Activated CD8-positive, alpha-beta memory T cell treated with anti-CD3 and anti-CD28 coated beads, Interleukin-2, amount 50 U/mL, for 24 hours (primary cell): ENCODE measurements around the gene AOPEP.

Experiments used
- DNase-seq: peaks from one replicate; pipeline ENCODE4 v3.0.0-alpha.2; 2020; ENCODE audit errors: extremely low read depth

The AOPEP gene

GRCh38 chr9:94791435-94791834, 64.9 kb downstream of the AOPEP start:
- no peak for DNase-seq

GRCh38 chr9:94792511-94792910, 66.0 kb downstream of the AOPEP start:
- DNase-seq, result no peak

- no peak for DNase-seq
Measured at GRCh38 chr9:94794476-94795167, 68.1 kb downstream of the AOPEP start.

GRCh38 chr9:94796687-94797086, 70.2 kb downstream of the AOPEP start:
- no peak for DNase-seq

GRCh38 chr9:94798201-94798600, 71.7 kb downstream of the AOPEP start:
- DNase-seq, result no peak

GRCh38 chr9:94798708-94799107, 72.2 kb downstream of the AOPEP start:
- no peak for DNase-seq

- no peak for DNase-seq
Measured at GRCh38 chr9:94799578-94800264, 73.2 kb downstream of the AOPEP start.

- DNase-seq, result no peak
Measured at GRCh38 chr9:94800424-94801117, 74.1 kb downstream of the AOPEP start.

- DNase-seq, result no peak
Measured at GRCh38 chr9:94801234-94801633, 74.7 kb downstream of the AOPEP start.

- no peak for DNase-seq
Measured at GRCh38 chr9:94801681-94802080, 75.2 kb downstream of the AOPEP start.

GRCh38 chr9:94802251-94802650, 75.8 kb downstream of the AOPEP start:
- DNase-seq, result no peak

- DNase-seq, result no peak
Measured at GRCh38 chr9:94802793-94803192, 76.3 kb downstream of the AOPEP start.

GRCh38 chr9:94804316-94804715, 77.8 kb downstream of the AOPEP start:
- no peak for DNase-seq

- DNase-seq, result no peak
Measured at GRCh38 chr9:94805051-94805489, 78.6 kb downstream of the AOPEP start.

- DNase-seq, result no peak
Measured at GRCh38 chr9:94805585-94805984, 79.1 kb downstream of the AOPEP start.

- DNase-seq, result no peak
Measured at GRCh38 chr9:94806307-94806893, 79.9 kb downstream of the AOPEP start.

GRCh38 chr9:94807556-94807955, 81.1 kb downstream of the AOPEP start:
- no peak for DNase-seq

- DNase-seq, result no peak
Measured at GRCh38 chr9:94808926-94809700, 82.6 kb downstream of the AOPEP start.

- no peak for DNase-seq
Measured at GRCh38 chr9:94809778-94810177, 83.3 kb downstream of the AOPEP start.

- no peak for DNase-seq
Measured at GRCh38 chr9:94811074-94811473, 84.6 kb downstream of the AOPEP start.

GRCh38 chr9:94812343-94812742, 85.8 kb downstream of the AOPEP start:
- no peak for DNase-seq

- no peak for DNase-seq
Measured at GRCh38 chr9:94813379-94813778, 86.9 kb downstream of the AOPEP start.
